ENCODE data around the gene PLA2G4D.

The PLA2G4D gene

GRCh38 chr15:42048080-42048820 is 46.1 kb downstream of the PLA2G4D start:
- no peak for DNase-seq

- DNase-seq: no peak
Observed at GRCh38 chr15:42046597-42046996, 47.8 kb downstream of the PLA2G4D start.

- no peak for DNase-seq
Observed at GRCh38 chr15:42045211-42045615, 49.1 kb downstream of the PLA2G4D start.

GRCh38 chr15:42042602-42043400 is 51.6 kb downstream of the PLA2G4D start:
- DNase-seq: peak; percentile 7

- DNase-seq: no peak
Observed at GRCh38 chr15:42038401-42038800, 56.0 kb downstream of the PLA2G4D start.

- no peak for DNase-seq
Observed at GRCh38 chr15:42037656-42038055, 56.7 kb downstream of the PLA2G4D start.

GRCh38 chr15:42036966-42037365 is 57.4 kb downstream of the PLA2G4D start:
- DNase-seq: no peak

- no peak for DNase-seq
Observed at GRCh38 chr15:42036112-42036905, 58.1 kb downstream of the PLA2G4D start.

- no peak for DNase-seq
Observed at GRCh38 chr15:42035435-42035761, 59.0 kb downstream of the PLA2G4D start.

GRCh38 chr15:42034628-42035434 is 59.5 kb downstream of the PLA2G4D start:
- no peak for DNase-seq

GRCh38 chr15:42033214-42033873 is 61.0 kb downstream of the PLA2G4D start:
- no peak for DNase-seq

GRCh38 chr15:42032376-42033213 is 61.8 kb downstream of the PLA2G4D start:
- DNase-seq: no peak

- DNase-seq: no peak
Observed at GRCh38 chr15:42031198-42031915, 63.0 kb downstream of the PLA2G4D start.

GRCh38 chr15:42027521-42027920 is 66.8 kb downstream of the PLA2G4D start:
- DNase-seq: no peak

GRCh38 chr15:42024303-42024702 is 70.1 kb downstream of the PLA2G4D start:
- no peak for DNase-seq

- no peak for DNase-seq
Observed at GRCh38 chr15:42021593-42021992, 72.8 kb downstream of the PLA2G4D start.

- DNase-seq: no peak
Observed at GRCh38 chr15:42020713-42021273, 73.6 kb downstream of the PLA2G4D start, which contains the start of gene PLA2G4E. TSS of gene PLA2G4E (minus strand) at chr15:42021042. CDS start at chr15:42021030, 12 bp downstream.

GRCh38 chr15:42018306-42019224 is 75.8 kb downstream of the PLA2G4D start:
- no peak for DNase-seq

All from activated naive CD4-positive, alpha-beta T cell treated with Interleukin-2 at 50 U/mL for 16 hours (primary cell).